B cell (primary cell): Measurements from ENCODE around the gene CDH13.

Source experiments
- EZH2 ChIP-seq: IDR thresholded peaks from 2 replicates; pipeline ENCODE4 v1.6.1; 2012; ENCODE audit warnings: borderline replicate concordance, low read depth, mild to moderate bottlenecking, moderate library complexity, low read length; ENCODE audit not compliant: insufficient read depth, poor library complexity, severe bottlenecking
- TF ChIP-seq, protein P1 (sequence below): fragments of 200-600 bp; IDR thresholded peaks from one replicate; pipeline ENCODE4 v1.8.0; 2022; ENCODE audit warnings: antibody characterized with exemption, mild to moderate bottlenecking

DNA sequence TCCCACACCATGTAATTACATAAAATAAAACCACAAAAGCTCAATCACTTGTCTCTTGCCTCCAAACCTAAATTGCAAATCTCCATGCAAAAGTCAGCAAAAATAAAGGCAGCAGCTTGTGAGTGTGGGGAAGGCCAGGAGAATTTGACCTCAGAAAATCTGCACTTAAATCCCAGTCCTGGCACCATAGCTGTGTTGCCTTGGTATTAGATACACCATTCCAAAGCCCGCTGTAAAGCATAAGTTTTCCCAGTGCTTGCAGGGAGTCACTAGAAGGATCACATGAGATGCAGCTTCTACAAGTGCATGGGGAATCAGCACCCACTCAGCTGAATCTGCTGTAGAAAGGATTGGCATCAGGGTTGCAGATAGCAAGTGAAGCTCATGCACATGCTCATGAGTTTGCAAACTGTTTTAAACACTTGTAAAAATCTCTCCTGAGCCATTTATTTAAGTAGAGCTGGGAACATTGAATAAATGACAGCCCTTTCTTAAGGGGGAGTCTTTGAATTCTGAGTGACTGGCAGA is 686.0 kb downstream of the CDH13 start:
- TF ChIP-seq, protein P1, sequence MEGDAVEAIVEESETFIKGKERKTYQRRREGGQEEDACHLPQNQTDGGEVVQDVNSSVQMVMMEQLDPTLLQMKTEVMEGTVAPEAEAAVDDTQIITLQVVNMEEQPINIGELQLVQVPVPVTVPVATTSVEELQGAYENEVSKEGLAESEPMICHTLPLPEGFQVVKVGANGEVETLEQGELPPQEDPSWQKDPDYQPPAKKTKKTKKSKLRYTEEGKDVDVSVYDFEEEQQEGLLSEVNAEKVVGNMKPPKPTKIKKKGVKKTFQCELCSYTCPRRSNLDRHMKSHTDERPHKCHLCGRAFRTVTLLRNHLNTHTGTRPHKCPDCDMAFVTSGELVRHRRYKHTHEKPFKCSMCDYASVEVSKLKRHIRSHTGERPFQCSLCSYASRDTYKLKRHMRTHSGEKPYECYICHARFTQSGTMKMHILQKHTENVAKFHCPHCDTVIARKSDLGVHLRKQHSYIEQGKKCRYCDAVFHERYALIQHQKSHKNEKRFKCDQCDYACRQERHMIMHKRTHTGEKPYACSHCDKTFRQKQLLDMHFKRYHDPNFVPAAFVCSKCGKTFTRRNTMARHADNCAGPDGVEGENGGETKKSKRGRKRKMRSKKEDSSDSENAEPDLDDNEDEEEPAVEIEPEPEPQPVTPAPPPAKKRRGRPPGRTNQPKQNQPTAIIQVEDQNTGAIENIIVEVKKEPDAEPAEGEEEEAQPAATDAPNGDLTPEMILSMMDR, result no peak
- no peak for TF ChIP-seq EZH2
